Measurements from ENCODE around the gene LATS2. TPM values are rescaled to one million over a fixed set of nuclear protein-coding genes. Genes with fewer than 3 reads are reported as not detected.

The LATS2 gene
- total RNA-seq, 4 donors from 2014 or later, result 13.2 to 27.6 (median 21.1) TPM

DNA sequence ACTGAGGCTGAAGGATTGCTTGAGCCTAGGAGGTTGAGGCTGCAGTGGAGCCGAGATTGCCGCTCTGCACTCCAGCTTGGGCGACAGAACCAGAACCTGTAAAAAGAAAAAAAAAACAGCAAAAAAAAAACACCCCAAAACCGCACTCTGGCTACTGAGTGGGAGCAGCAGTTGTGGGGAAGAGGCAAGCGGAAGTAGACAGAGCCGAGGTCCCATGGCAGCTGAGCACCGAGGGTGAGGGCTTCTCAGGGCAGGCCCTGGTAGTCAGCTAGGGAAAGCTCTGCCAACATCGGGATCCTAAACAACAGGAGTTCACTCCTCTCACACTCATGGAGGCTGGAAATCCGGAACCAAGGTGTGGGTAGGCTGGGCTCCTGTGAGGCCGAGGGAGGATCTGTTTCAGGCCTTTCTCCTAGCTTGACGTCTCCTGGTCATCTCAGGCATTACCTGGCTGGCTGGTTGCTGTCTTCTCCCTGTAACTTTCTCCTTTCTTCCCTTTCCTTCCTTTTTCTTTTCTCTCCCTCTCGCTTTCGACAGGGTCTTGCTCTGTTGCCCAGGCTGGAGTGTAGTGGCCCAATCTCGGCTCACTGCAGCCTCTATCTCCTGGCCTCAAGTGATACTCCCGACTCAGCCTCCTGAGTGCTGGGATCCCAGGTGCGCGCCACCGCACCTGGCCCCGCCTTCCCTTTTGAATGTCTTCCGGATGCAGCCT lies 15.8 kb upstream of the LATS2 start:
- WGBS, 2 donors, result 88 to 97% methylated on average over 20 of the region's 20 CpGs
- H3K4me3 ChIP-seq (ENCODE audit: low read depth, poor library complexity, severe bottlenecking), result no peak overlapping the region
- DNase-seq (ENCODE audit: low spot score in 2 of 2), result no peak
- intact Hi-C loops (cut with DNase I; ENCODE audit: low total_unique reads), result no loop called here
- TF ChIP-seq POLR2A (IDR thresholded peaks at IDR 0.05), result no peak
- TF ChIP-seq, protein P1, sequence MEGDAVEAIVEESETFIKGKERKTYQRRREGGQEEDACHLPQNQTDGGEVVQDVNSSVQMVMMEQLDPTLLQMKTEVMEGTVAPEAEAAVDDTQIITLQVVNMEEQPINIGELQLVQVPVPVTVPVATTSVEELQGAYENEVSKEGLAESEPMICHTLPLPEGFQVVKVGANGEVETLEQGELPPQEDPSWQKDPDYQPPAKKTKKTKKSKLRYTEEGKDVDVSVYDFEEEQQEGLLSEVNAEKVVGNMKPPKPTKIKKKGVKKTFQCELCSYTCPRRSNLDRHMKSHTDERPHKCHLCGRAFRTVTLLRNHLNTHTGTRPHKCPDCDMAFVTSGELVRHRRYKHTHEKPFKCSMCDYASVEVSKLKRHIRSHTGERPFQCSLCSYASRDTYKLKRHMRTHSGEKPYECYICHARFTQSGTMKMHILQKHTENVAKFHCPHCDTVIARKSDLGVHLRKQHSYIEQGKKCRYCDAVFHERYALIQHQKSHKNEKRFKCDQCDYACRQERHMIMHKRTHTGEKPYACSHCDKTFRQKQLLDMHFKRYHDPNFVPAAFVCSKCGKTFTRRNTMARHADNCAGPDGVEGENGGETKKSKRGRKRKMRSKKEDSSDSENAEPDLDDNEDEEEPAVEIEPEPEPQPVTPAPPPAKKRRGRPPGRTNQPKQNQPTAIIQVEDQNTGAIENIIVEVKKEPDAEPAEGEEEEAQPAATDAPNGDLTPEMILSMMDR (IDR thresholded peaks at IDR 0.05), result no peak

DNA sequence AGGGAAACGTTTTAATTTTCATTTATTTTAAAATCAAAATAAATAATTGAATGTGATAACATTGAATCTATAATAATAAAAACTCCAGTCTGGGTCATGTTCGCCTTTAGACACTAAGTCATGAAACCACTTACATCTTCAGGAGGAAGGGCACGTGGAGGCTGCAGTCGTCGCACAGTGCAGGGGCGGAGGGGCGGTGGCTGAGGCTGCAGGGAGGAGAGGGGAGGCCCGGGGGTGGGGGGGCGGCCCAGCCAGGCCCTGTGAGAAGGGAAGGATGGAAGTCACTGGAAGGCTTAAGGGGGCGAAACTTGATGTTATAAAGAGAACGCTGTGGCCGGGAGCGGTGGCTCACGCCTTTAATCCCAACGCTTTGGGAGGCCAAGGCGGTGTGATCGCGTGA lies 14.9 kb upstream of the LATS2 start:
- intact Hi-C loops (cut with DNase I; ENCODE audit: low total_unique reads), result no loop called here
- no peak for DNase-seq (ENCODE audit: low spot score in 2 of 2)
- 65 to 66% methylated on average over 18 of the region's 18 CpGs for WGBS, 2 donors

DNA sequence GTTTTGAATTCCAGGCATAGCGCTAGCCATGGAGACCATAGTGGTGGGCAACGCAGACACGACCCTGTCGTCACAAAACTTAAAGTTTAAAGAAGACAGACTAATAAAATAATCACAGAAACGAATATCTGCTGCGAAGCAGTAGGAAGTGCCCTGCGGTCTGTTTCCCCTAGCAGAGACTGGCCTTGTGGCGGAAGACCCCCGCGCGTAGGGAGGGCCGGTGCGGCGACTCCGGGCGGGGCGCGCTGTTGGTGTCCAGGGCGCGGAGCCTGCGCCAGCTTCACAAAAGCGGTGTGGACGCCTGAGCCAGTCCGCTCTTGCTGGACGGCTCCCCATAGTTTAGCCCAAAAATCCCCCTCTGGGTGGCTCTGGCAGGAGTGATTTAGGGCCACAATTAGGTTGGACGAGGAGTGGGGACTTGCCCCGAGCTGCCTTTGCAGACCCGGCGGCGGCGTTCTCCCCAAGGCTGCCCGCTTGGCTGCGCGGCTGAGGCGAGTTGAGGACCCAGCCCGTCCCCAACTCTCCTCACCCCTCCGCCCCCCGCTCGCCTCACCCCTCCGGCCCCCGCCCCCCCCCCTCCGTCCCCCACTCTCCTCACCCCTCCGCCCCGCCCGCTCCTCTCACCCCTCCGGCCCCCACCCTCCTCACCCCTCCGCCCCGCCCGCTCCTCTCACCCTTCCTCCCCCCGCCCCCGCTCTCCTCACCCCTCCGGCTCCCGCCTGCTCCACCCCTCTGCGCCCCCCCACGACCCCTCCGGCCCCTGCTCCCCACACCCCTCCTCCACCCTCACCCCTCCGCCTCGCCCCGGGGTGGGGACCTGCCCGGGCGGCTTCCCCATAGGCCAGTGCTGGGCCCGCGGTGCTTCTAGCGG lies 14.2 kb upstream of the LATS2 start:
- H3K4me3 ChIP-seq (ENCODE audit: low read depth, poor library complexity, severe bottlenecking), result peak overlapping the region; percentile 11
- DNase-seq (ENCODE audit: low spot score in 2 of 2), result no peak
- TF ChIP-seq, protein P1 (IDR thresholded peaks at IDR 0.05), result no peak
- TF ChIP-seq POLR2A (IDR thresholded peaks at IDR 0.05), result no peak
- 14% methylated on average over 44 to 47 of the region's 64 CpGs for WGBS, 2 donors
- intact Hi-C loops (cut with DNase I; ENCODE audit: low total_unique reads), result no loop called here

More for the DNA sequence above, 14.9 kb upstream of the LATS2 start:
- no peak overlapping the region for H3K4me3 ChIP-seq (ENCODE audit: low read depth, poor library complexity, severe bottlenecking)
- TF ChIP-seq POLR2A (IDR thresholded peaks at IDR 0.05), result no peak
- TF ChIP-seq, protein P1 (IDR thresholded peaks at IDR 0.05), result no peak

DNA sequence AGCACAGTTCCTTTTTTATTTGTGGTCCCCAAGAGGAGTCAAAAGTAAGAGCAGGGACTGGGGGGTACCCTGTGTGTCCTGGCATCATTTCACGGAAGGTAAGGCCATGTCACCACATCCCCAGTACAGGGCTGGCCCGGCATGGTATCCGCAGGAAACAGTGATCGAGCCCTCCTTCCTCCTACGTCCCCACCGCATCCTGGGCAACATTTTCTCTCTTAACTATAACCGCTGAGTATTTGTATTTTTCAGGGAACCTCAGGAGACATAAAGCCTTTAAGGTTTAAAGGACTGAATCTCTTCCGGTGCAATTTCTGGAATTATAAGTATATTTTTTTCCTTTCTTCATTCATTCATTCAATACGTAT lies 13.6 kb upstream of the LATS2 start:
- intact Hi-C loops (cut with DNase I; ENCODE audit: low total_unique reads), result no loop called here
- no peak for DNase-seq (ENCODE audit: low spot score in 2 of 2)
- TF ChIP-seq, protein P1 (IDR thresholded peaks at IDR 0.05), result no peak
- H3K4me3 ChIP-seq (ENCODE audit: low read depth, poor library complexity, severe bottlenecking), result no peak overlapping the region
- 37 to 44% methylated on average over 9 of the region's 9 CpGs for WGBS, 2 donors

DNA sequence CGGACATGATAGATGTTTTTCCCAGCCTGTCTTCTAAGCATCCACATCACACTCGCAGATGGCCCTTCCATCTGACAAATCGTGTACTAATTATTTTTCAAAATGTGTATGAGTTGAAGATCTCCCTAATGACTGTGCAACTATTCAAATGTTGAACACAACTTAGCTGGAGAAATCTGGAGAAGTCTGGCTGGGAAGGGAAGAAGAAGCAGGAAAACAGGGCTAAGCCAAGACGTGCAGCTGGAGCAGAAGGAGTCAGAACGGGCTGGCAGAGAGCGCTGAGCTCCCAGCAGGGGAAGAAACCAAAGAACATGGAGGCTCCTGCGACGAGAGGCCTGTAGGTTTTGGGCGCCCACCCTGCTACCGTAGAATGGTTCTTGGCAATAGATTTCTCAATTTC lies 13.2 kb upstream of the LATS2 start:
- no peak for TF ChIP-seq POLR2A (IDR thresholded peaks at IDR 0.05)
- TF ChIP-seq, protein P1 (IDR thresholded peaks at IDR 0.05), result no peak
- no peak overlapping the region for H3K4me3 ChIP-seq (ENCODE audit: low read depth, poor library complexity, severe bottlenecking)
- intact Hi-C loops (cut with DNase I; ENCODE audit: low total_unique reads), result no loop called here
- DNase-seq (ENCODE audit: low spot score in 2 of 2), result no peak
- 37 to 42% methylated on average over 10 of the region's 10 CpGs for WGBS, 2 donors
